Measurements from ENCODE around the gene ESPN. TPM values are rescaled to one million over a fixed set of nuclear protein-coding genes. Genes with fewer than 3 reads are reported as not detected.

The ESPN gene
- total and polyA plus RNA-seq, 2 of the 4 experiments (the other 2 are of a cell fraction), result under 0.01 to 0.02 TPM

GRCh38 chr1:6464915-6465314, 40.3 kb downstream of the ESPN start:
- H2BK120ac ChIP-seq (ENCODE audit: low read depth, low read length), result no peak overlapping the region
- H3K4me3 ChIP-seq (ENCODE audit: insufficient read depth, low read depth, low read length), result no peak overlapping the region
- H3K79me1 ChIP-seq (ENCODE audit: low read depth in 1 of 2, low read length in 2 of 2), result no peaks in the 10 kb centered on the region
- H3K4me2 ChIP-seq (ENCODE audit: low read depth, low read length), result no peak overlapping the region
- peaks cover 10% of the 10 kb centered on the region for H3K27me3 ChIP-seq (ENCODE audit: control insufficient read depth, insufficient read depth, low read length)
- H2AK5ac ChIP-seq (ENCODE audit: low read depth, low read length), result no peak overlapping the region
- H2AFZ ChIP-seq (replicated peaks; ENCODE audit: low read length, poor library complexity), result no peak overlapping the region
- H2AK9ac ChIP-seq (replicated peaks; ENCODE audit: low read depth, low read length, poor library complexity), result no peak overlapping the region
- H3K36me3 ChIP-seq (ENCODE audit: control insufficient read depth, insufficient read depth, low read length), result peaks cover 36% of the 10 kb centered on the region
- dilution Hi-C loops (cut with HindIII; ENCODE audit: low sequenced_read_pairs, unreplicated experiment) (no loop called here), intact Hi-C loops (cut with micrococcal nuclease) (no loop called here), in situ Hi-C loops (cut with MboI; ENCODE audit: low sequenced_read_pairs) (no loop called here)
- no peak overlapping the region for H3K4ac ChIP-seq (ENCODE audit: low read depth, low read length)
- H3K9ac ChIP-seq (ENCODE audit: low read depth, low read length), result no peak overlapping the region
- no peaks in the 10 kb centered on the region for H3K4me1 ChIP-seq (ENCODE audit: control insufficient read depth, insufficient read depth, low read length)
- H4K8ac ChIP-seq (ENCODE audit: low read depth in 2 of 2, low read length in 2 of 2), result no peak overlapping the region
- H3K9me1 ChIP-seq (ENCODE audit: insufficient read depth, low read length), result no peaks in the 10 kb centered on the region
- no peak overlapping the region for H3K18ac ChIP-seq (ENCODE audit: low read depth, low read length)
- no peak overlapping the region for H2BK5ac ChIP-seq (ENCODE audit: low read depth, low read length, poor library complexity, severe bottlenecking)
- no peak overlapping the region for H3K14ac ChIP-seq (replicated peaks; ENCODE audit: low read depth, low read length)
- no peak overlapping the region for H3K23ac ChIP-seq (ENCODE audit: low read depth, low read length)
- H4K91ac ChIP-seq (ENCODE audit: insufficient read depth, low read depth, low read length), result no peak overlapping the region
- ChIA-PET CTCF (no interaction called here), POLR2A (ENCODE audit: unreplicated experiment) (no interaction called here)
- no peaks in the 10 kb centered on the region for H4K20me1 ChIP-seq (ENCODE audit: insufficient read depth, low read length)
- H4K5ac ChIP-seq (ENCODE audit: low read depth, low read length), result no peak overlapping the region
- H3K56ac ChIP-seq (ENCODE audit: extremely low read depth, insufficient read depth, low read length), result no peak overlapping the region
- no peaks in the 10 kb centered on the region for H3K9me3 ChIP-seq (ENCODE audit: control insufficient read depth, insufficient read depth, low read length)
- TF ChIP-seq CEBPB (IDR thresholded peaks at IDR 0.05; ENCODE audit: low read depth, low read length), result no peak
- TF ChIP-seq USF2 (IDR thresholded peaks at IDR 0.05; ENCODE audit: low read depth, low read length), result no peak
- no peak for TF ChIP-seq RAD21 (IDR thresholded peaks at IDR 0.05; ENCODE audit: low read length)
- TF ChIP-seq MAFK (IDR thresholded peaks at IDR 0.05; ENCODE audit: low read depth, low read length), result no peak
- TF ChIP-seq, protein P1, sequence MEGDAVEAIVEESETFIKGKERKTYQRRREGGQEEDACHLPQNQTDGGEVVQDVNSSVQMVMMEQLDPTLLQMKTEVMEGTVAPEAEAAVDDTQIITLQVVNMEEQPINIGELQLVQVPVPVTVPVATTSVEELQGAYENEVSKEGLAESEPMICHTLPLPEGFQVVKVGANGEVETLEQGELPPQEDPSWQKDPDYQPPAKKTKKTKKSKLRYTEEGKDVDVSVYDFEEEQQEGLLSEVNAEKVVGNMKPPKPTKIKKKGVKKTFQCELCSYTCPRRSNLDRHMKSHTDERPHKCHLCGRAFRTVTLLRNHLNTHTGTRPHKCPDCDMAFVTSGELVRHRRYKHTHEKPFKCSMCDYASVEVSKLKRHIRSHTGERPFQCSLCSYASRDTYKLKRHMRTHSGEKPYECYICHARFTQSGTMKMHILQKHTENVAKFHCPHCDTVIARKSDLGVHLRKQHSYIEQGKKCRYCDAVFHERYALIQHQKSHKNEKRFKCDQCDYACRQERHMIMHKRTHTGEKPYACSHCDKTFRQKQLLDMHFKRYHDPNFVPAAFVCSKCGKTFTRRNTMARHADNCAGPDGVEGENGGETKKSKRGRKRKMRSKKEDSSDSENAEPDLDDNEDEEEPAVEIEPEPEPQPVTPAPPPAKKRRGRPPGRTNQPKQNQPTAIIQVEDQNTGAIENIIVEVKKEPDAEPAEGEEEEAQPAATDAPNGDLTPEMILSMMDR (conservative IDR thresholded peaks at IDR 0.05; ENCODE audit: low read depth, low read length), result no peak
- no peak for TF ChIP-seq ELK1 (IDR thresholded peaks at IDR 0.05; ENCODE audit: borderline replicate concordance, low read depth, low read length)
- TF ChIP-seq SMC3 (IDR thresholded peaks at IDR 0.05; ENCODE audit: low read depth, low read length), result no peak
- TF ChIP-seq RFX5 (IDR thresholded peaks at IDR 0.05; ENCODE audit: low read depth, low read length), result no peak
- no peak for TF ChIP-seq MXI1 (IDR thresholded peaks at IDR 0.05; ENCODE audit: borderline replicate concordance, low read depth, low read length)
- TF ChIP-seq FOS (IDR thresholded peaks at IDR 0.05; ENCODE audit: low read depth, low read length), result no peak
- no peak for TF ChIP-seq NFE2L2 (IDR thresholded peaks at IDR 0.05; ENCODE audit: low read depth, low read length)
- TF ChIP-seq POLR2A (IDR thresholded peaks at IDR 0.05; ENCODE audit: low read depth, low read length), result no peak
- no peak for TF ChIP-seq MAZ (IDR thresholded peaks at IDR 0.05; ENCODE audit: borderline replicate concordance, low read depth, low read length)
- TF ChIP-seq CHD1 (IDR thresholded peaks at IDR 0.05; ENCODE audit: low read depth, low read length), result no peak
- TF ChIP-seq RCOR1 (IDR thresholded peaks at IDR 0.05; ENCODE audit: insufficient replicate concordance, low read length), result no peak
- TF ChIP-seq BHLHE40 (IDR thresholded peaks at IDR 0.05; ENCODE audit: low read depth, low read length), result no peak
- 67% methylated on average over 1 of the region's 5 CpGs; no CpG with 5 or more reads in 1 of the 2 experiments for WGBS, 2 experiments (ENCODE audit: extremely low coverage in 2 of 2, insufficient read length in 1 of 2)
- no peak overlapping the region for H3K27ac ChIP-seq (ENCODE audit: insufficient read depth, low read length)
- no peak for ATAC-seq (ENCODE audit: low read depth)
- DNase-seq, result no peak
- no TSS peak for BruUV-seq (replicated peaks)
- no peak overlapping the region for H2BK15ac ChIP-seq (ENCODE audit: low read depth, low read length)
- no peak overlapping the region for H2BK20ac ChIP-seq (ENCODE audit: low read depth, low read length)
